ENCODE results near the gene ULK1.

ULK1 gene

DNA sequence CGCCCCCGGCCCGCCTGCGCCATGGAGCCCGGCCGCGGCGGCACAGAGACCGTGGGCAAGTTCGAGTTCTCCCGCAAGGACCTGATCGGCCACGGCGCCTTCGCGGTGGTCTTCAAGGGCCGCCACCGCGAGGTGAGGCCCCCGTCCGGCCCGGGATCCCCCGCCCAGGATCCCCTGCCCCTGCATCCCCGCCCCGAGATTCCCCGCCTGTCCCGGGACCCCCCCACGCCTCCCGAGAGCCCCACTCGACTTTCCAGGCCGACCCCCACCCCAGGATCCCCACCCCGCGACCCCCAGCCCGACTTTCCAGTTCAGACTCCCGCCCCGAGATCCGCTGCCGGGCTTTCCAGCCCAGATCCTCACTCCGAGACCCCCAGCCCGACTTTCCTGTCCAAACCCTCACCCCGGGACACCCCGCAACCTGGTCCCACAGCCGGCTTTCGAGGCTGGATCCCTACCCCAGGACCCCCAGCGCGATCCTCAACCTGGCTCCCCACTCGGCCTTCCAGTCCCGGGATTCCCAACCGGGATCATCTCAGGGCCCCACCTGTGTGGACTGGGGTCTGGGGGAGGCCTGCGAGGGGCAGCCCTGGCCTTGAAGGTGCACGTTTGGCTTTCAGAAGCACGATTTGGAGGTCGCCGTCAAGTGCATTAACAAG is 688 bp downstream of the ULK1 start:
- peak; percentile 24 for DNase-seq (ENCODE audit: low read depth)
- TF ChIP-seq, protein P1, sequence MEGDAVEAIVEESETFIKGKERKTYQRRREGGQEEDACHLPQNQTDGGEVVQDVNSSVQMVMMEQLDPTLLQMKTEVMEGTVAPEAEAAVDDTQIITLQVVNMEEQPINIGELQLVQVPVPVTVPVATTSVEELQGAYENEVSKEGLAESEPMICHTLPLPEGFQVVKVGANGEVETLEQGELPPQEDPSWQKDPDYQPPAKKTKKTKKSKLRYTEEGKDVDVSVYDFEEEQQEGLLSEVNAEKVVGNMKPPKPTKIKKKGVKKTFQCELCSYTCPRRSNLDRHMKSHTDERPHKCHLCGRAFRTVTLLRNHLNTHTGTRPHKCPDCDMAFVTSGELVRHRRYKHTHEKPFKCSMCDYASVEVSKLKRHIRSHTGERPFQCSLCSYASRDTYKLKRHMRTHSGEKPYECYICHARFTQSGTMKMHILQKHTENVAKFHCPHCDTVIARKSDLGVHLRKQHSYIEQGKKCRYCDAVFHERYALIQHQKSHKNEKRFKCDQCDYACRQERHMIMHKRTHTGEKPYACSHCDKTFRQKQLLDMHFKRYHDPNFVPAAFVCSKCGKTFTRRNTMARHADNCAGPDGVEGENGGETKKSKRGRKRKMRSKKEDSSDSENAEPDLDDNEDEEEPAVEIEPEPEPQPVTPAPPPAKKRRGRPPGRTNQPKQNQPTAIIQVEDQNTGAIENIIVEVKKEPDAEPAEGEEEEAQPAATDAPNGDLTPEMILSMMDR (IDR thresholded peaks at IDR 0.05; ENCODE audit: insufficient read depth, low read depth, low read length, missing control alignments) = no peak
- peak overlapping the region; percentile 68 for H3K4me3 ChIP-seq (ENCODE audit: low read length)

DNA sequence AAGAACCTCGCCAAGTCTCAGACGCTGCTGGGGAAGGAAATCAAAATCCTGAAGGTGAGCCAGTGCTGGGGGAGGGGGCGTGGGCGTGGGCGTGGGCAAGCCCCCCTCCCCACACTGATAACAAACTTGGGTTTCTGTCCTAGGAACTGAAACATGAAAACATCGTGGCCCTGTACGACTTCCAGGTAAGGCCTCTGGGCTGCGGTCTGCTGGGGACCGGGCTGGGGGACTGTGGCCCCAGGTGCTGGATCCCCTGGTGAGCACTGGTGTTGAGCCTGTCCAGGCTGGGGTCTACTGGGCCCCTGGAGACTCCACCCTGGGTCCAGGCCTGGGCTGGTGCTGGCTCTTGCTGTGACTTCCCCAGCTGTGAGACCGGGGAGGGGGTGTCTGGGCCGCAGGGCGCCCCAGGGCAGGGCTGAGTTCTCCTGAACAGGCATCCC is 1.2 kb downstream of the ULK1 start:
- DNase-seq (ENCODE audit: low read depth) = no peak
- TF ChIP-seq, protein P1 (IDR thresholded peaks at IDR 0.05; ENCODE audit: insufficient read depth, low read depth, low read length, missing control alignments) = no peak
- peak overlapping the region; percentile 68 for H3K4me3 ChIP-seq (ENCODE audit: low read length)

DNA sequence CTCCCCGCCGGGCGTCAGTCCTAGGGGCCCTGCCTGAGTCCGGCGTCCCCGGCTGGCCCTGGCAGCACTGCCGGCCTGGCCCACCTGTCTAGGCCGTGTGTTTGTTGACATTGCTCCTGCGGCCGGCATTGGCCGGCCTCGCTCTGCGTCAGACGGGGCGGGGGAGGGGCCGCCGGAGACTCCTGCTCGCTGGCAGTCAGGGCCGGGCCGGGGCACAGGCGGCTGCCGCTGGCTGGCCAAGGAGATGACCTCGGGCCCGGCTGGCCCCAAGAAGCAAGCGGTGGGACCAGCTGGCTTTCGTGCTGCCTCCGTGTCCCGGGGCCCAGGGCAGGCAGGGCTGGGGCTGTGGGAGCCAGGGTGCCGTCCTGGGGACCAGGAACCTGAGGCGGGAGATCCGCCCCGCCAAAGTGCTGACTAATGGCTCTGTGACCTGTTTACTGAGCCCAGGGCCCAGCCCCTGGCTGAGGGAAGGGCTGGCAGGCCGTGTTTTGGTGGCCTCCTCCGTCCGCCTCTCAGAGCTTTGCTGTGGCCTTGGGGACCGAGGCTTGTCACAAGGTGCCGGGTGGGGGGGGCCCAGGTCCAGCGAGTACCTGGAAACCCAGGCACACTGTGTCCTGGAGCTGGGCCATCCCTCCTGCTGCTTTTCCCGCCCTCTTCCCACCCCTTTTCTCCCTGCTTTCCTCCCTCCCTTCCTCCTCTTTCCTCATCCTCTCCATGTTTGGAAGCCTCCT is 1.8 kb downstream of the ULK1 start:
- peak overlapping the region; percentile 68 for H3K4me3 ChIP-seq (ENCODE audit: low read length)
- peak; percentile 89 for DNase-seq (ENCODE audit: low read depth)
- TF ChIP-seq, protein P1 (IDR thresholded peaks at IDR 0.05; ENCODE audit: insufficient read depth, low read depth, low read length, missing control alignments) = no peak

DNA sequence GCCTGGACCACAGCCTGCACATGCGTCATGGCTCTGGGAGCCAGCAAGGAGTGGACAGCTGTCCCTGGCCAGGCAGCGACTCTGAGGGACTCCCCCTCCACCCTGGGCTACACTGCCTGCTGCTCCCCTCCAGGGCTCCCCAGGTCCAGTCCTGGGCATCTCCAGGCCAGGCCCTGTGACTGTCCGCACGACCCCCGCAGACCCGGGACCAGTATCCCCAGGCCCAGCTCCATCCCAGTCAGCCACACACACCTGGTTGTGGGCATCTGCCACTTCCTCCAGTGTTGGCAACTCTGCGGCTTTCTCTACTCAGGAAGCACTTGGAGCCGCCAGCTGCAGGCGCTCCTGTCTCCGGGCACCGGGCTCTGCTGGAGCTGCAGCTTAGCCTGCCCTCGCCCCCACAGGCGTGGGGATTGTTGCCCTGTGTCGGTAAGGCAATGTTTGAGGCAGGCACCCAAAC is 2.4 kb downstream of the ULK1 start:
- H3K4me3 ChIP-seq (ENCODE audit: low read length) = peak overlapping the region; percentile 68
- TF ChIP-seq, protein P1 (IDR thresholded peaks at IDR 0.05; ENCODE audit: insufficient read depth, low read depth, low read length, missing control alignments) = no peak
- no peak for DNase-seq (ENCODE audit: low read depth)

DNA sequence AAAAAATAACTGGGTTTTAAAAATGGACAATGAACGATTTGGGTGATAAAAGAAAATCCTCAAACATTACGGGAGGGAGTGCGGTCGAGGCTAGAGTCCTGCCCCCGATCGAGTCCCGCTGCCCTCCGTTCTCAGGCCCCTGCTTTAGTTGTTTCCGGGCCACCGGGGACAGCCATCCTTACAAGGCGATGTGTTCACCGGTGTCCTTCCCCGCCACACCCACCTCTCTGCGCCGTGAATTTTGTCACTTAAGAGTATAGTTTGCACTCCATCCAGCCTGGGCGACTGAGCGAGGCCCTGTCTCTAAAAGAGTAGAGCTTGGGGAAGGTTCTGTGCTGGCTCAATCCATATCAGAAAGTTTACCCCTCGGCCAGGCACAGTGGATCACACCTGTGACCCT is 2.9 kb downstream of the ULK1 start:
- no peak overlapping the region for H3K4me3 ChIP-seq (ENCODE audit: low read length)
- DNase-seq (ENCODE audit: low read depth) = no peak
- TF ChIP-seq, protein P1 (IDR thresholded peaks at IDR 0.05; ENCODE audit: insufficient read depth, low read depth, low read length, missing control alignments) = no peak

DNA sequence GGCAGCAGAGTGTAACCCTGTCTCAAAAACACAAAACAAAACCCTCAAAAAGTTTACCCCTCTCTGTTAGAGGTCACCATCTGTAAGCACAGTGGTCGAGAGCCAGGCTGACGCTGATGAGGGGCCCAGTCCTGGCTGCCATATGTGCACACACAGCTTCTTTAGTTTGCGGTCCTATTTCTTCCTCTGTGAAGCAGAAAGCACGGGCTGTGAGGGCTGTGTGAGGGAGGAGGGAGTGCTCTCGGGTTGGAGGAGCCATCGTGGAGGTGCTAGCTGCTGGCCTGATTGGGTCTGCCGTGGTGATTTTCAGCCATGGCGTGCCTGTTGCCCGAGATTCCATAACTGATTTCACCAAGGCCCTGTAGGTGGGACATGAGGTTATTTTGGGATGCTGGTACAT is 3.5 kb downstream of the ULK1 start:
- TF ChIP-seq, protein P1 (IDR thresholded peaks at IDR 0.05; ENCODE audit: insufficient read depth, low read depth, low read length, missing control alignments) = no peak
- H3K4me3 ChIP-seq (ENCODE audit: low read length) = no peak overlapping the region
- no peak for DNase-seq (ENCODE audit: low read depth)

Measured in epithelial cell of esophagus (primary cell).